ENCODE measurements around the gene ZNF778. TPM values are rescaled to one million over a fixed set of nuclear protein-coding genes. Genes with fewer than 3 reads are reported as not detected.

ZNF778 gene
- total RNA-seq, 2 donors from 2014 or later: 3.9 to 6.4 TPM

DNA sequence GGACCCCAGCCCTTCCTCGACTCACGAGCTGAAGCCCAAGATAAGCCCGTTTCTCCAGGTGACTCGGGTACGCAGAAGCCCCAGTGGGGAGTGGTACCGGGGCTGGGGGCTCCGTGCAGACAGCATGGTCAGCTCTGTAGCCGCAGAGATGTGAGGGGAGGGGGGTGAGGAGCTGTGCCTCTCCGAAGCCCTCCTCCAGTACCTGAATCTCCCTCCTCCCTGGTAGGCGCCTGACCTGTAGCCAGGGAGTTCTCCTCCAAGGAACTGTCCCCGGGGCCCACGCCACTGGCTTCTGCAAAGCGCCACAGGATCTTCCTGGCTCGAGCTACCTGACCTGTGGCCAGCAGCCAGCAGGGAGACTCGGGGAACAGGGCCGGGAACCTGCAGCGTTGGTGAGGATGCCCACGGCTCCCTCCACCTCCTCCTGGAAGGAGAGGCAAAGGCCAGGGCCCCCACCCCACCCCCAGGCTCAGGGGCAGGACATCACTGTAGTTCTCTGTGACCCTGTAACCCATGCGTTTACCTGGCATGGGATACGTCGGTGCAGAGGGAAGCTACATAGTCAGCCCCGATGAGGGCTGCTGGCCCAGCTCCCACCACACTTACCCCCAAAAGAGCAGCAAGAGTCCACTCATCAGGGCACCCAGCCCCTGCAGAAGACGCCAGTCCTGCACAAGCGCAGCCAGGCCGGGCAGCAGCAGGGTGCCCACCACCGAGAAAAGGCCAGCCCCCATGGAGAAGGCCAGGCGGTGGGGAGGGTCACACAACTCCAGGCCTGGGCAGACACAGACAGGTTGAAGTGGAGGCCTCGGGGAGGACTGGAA lies 18.9 kb upstream of the ZNF778 start:
- Histone ChIP-seq H3K27me3 (peaks cover 45% of the 10 kb centered on the region), H3K4me3 (no peak overlapping the region), H3K27ac (no peak overlapping the region), H3K4me1 (no peaks in the 10 kb centered on the region), H3K9ac (ENCODE audit: low read depth in 2 of 2, low read length in 2 of 2) (no peak overlapping the region), H3K9me3 (no peaks in the 10 kb centered on the region), H3K36me3 (no peaks in the 10 kb centered on the region)
- DNase-seq: no peak
- intact Hi-C loops (cut with DNase I): no loop called here
- TF ChIP-seq, protein P1, sequence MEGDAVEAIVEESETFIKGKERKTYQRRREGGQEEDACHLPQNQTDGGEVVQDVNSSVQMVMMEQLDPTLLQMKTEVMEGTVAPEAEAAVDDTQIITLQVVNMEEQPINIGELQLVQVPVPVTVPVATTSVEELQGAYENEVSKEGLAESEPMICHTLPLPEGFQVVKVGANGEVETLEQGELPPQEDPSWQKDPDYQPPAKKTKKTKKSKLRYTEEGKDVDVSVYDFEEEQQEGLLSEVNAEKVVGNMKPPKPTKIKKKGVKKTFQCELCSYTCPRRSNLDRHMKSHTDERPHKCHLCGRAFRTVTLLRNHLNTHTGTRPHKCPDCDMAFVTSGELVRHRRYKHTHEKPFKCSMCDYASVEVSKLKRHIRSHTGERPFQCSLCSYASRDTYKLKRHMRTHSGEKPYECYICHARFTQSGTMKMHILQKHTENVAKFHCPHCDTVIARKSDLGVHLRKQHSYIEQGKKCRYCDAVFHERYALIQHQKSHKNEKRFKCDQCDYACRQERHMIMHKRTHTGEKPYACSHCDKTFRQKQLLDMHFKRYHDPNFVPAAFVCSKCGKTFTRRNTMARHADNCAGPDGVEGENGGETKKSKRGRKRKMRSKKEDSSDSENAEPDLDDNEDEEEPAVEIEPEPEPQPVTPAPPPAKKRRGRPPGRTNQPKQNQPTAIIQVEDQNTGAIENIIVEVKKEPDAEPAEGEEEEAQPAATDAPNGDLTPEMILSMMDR (IDR thresholded peaks at IDR 0.05): no peak

DNA sequence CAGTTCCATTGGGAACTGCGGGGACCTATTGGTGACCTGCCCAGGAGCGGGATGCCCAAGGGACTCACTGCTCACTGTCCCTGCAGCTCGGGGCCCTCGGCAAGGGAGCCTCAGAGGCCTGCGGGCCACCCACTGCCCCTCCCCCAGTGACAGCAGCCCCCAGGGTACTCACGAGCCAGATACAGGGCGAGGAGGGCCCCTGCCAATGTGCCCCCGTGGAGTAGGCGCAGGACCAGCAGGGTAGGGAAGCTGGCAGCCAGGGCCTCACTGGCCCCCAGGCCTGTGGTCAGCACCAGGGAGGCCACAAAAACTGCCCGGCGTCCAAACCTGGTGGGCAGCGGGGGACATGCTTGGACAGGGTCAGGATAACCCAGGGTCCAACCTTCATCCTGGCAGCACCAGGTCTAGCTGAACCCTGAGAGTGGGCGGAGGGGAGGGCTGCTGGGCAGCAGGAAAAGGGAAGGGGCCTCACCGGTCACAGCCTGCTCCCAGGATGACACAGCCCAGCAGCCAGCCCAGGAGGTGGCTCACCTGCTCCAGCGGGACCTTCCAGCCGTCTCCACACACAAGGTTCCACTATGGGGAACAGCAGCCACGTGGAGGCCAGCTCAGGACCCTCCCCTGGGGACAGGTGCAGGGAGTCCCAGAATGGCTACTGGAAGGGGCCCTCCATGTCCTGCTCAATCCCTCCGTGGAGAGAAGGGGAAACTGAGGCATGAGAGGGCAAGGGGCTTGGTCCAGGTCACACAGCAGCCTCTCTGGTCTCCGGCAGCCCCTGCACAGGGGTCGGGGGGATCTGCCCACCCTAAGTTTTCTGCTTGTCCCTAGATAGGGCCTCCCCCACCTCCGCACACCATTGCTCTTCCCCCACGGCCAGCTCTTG lies 18.0 kb upstream of the ZNF778 start:
- Histone ChIP-seq H3K27ac (no peak overlapping the region), H3K9me3 (no peaks in the 10 kb centered on the region), H3K4me3 (no peak overlapping the region), H3K4me1 (no peaks in the 10 kb centered on the region), H3K27me3 (peaks cover 45% of the 10 kb centered on the region), H3K9ac (ENCODE audit: low read depth in 2 of 2, low read length in 2 of 2) (no peak overlapping the region), H3K36me3 (no peaks in the 10 kb centered on the region)
- intact Hi-C loops (cut with DNase I): no loop called here
- DNase-seq: no peak
- TF ChIP-seq, protein P1 (IDR thresholded peaks at IDR 0.05): no peak

DNA sequence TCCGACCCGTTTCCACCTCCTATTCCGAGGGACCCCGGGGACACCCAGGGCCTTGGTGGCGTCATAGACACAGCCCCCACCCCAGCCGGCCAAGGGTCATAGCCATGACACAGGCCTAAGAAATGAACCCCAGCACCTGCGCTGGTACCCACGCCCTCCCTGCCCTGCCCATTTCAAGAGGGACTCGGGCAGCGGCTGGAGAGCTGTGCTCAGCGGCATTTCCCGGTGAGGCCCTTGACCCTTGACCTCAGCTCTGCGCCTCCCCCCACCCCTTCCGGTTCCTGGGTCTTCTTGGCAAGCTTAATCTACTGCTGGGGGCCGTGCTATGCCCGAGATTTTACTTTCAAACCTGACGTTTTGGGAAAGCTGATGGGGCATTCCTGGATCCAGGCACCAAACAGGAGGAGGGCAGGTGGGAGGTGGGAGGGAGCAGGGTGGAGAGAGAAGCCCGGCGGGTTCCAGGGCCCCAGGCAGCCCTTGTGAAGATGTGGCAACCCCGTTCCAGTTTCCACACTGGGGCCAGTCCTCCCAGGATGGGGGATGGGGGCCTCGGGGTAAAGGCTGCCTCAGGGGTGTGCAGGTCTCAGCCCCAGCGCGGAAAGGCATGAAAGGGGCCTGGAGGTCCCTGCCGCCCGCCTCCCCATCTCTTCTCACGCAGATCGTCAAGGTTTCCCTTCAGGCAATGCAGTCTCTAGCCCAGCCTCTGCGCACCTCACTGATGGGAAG lies 17.2 kb upstream of the ZNF778 start, which contains the start of gene SLC22A31:
SLC22A31 (minus strand) TSS at position 414 of the 726 bp plus-strand sequence; CDS start at position 378, 36 bp downstream.
- TF ChIP-seq, protein P1 (IDR thresholded peaks at IDR 0.05): no peak
- Histone ChIP-seq H3K4me3 (no peak within 1 kb of the TSS), H3K27ac (no peak within 1 kb of the TSS), H3K4me1 (no peaks in the 10 kb centered on the region), H3K36me3 (no peaks in the 10 kb centered on the region), H3K9me3 (no peaks in the 10 kb centered on the region), H3K27me3 (peaks cover 45% of the 10 kb centered on the region), H3K9ac (ENCODE audit: low read depth in 2 of 2, low read length in 2 of 2) (no peak within 1 kb of the TSS)
- intact Hi-C loops (cut with DNase I): no loop called here
- DNase-seq: no peak

DNA sequence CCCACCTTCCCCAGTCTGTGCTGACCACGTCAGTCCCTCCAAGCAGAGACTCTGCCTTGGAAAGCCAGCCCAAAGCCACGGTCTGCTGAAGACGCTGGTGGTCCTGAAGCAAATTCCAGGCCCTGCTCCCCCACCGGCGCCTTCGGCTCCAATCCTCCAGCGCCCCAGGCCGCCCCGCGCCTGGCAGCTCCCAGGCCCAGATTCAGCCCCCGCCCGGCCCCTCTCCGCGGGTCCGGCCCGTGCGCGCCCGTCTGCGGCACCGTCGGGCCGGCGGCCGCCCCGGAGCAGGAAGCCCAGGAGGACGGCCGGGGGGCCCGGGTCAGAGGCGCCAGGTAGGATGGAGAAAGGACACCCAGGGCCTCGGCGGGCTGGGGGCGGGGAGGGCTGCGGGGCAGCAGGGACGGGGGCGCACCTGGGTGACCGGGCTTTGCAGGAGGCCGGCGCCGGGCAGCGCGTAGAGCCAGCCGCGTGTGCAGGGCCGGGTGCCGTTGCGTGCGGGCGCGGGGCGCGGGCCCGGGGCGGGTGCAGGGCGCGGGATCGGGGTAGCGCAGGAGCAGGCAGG lies 16.6 kb upstream of the ZNF778 start:
- Histone ChIP-seq H3K9me3 (no peaks in the 10 kb centered on the region), H3K27me3 (peaks cover 45% of the 10 kb centered on the region), H3K4me3 (no peak overlapping the region), H3K36me3 (no peaks in the 10 kb centered on the region), H3K4me1 (no peaks in the 10 kb centered on the region), H3K9ac (ENCODE audit: low read depth in 2 of 2, low read length in 2 of 2) (no peak overlapping the region), H3K27ac (no peak overlapping the region)
- TF ChIP-seq, protein P1 (IDR thresholded peaks at IDR 0.05): no peak
- intact Hi-C loops (cut with DNase I): no loop called here
- DNase-seq: no peak

Data from colonic mucosa (tissue), 4 donors.